A673 (cell line): Measurements from ENCODE around the gene TSPAN7. TPM values are rescaled to one million over a fixed set of nuclear protein-coding genes. Genes with fewer than 3 reads are reported as not detected.

Experiments
- BruUV-seq: library from RNA; stranded (reverse); fragments of 400-500 nt; replicated peaks from 2 replicates; lab custom pipeline; 2021; lab: Mats Ljungman, UMichigan
- CTCF ChIA-PET: fragments of 300-600 bp; sonication (Branson Sonifier 250); formaldehyde crosslinking; loops from one replicate; lab custom pipeline; 2022; ENCODE audit warnings: antibody characterized with exemption; lab: Charles Lee
- POLR2A ChIA-PET: fragments of 300-600 bp; sonication (Branson Sonifier 250); formaldehyde crosslinking; loops from one replicate; lab custom pipeline; 2022; ENCODE audit warnings: antibody characterized with exemption; ENCODE audit not compliant: low non-redundant PET; lab: Charles Lee
- DNase-seq: peaks from one replicate; pipeline ENCODE4 v3.0.0-alpha.2; 2015; ENCODE audit warnings: low spot score
- H3K27ac ChIP-seq: fragments of 200-600 bp; sonication (generic); 2 replicates; pipeline ENCODE4 v1.5.1; 2016; ENCODE audit warnings: mixed run types, low read depth, mild to moderate bottlenecking, mixed read lengths, antibody characterized with exemption, low read length; ENCODE audit not compliant: poor library complexity, severe bottlenecking
- H3K27me3 ChIP-seq: fragments of 200-600 bp; sonication (generic); replicated peaks from 2 replicates; pipeline ENCODE4 v1.6.1; 2017; ENCODE audit warnings: mixed run types, low read depth, mild to moderate bottlenecking, mixed read lengths, antibody characterized with exemption, low read length; ENCODE audit not compliant: insufficient read depth, poor library complexity
- H3K36me3 ChIP-seq: fragments of 200-600 bp; sonication (generic); 2 replicates; pipeline ENCODE4 v1.6.1; 2016; ENCODE audit warnings: mixed run types, mild to moderate bottlenecking, mixed read lengths, antibody characterized with exemption, low read length; ENCODE audit not compliant: insufficient read depth, poor library complexity, severe bottlenecking
- H3K4me1 ChIP-seq: fragments of 200-600 bp; sonication (generic); 2 replicates; pipeline ENCODE4 v1.6.1; 2017; ENCODE audit warnings: mixed run types, mild to moderate bottlenecking, mixed read lengths, antibody characterized with exemption, low read length; ENCODE audit not compliant: insufficient read depth, poor library complexity, severe bottlenecking
- H3K4me3 ChIP-seq: fragments of 200-600 bp; sonication (generic); 2 replicates; pipeline ENCODE4 v1.5.1; 2016; ENCODE audit warnings: low read depth, mixed run types, mild to moderate bottlenecking, mixed read lengths, low read length; ENCODE audit not compliant: poor library complexity, severe bottlenecking
- H3K9me3 ChIP-seq: fragments of 200-600 bp; sonication (generic); 2 replicates; pipeline ENCODE4 v1.6.1; 2016; ENCODE audit warnings: mixed run types, low read depth, mild to moderate bottlenecking, mixed read lengths, antibody characterized with exemption, low read length; ENCODE audit not compliant: poor library complexity, severe bottlenecking
- CTCF ChIP-seq: fragments of 300-800, 200-600 bp; sonication (generic); conservative IDR thresholded peaks from 2 replicates; pipeline ENCODE4 v1.5.1; 2017; ENCODE audit warnings: low read depth, mild to moderate bottlenecking, antibody characterized with exemption, low read length, moderate library complexity, mixed read lengths
- EZH2 ChIP-seq: fragments of 200-600 bp; sonication (generic); IDR thresholded peaks from 2 replicates; pipeline ENCODE4 v1.6.1; 2017; ENCODE audit warnings: borderline replicate concordance, low read depth, mild to moderate bottlenecking, mixed read lengths, antibody characterized with exemption, low read length; ENCODE audit not compliant: poor library complexity, severe bottlenecking
- intact Hi-C: fragments of 100-400 bp; cut with micrococcal nuclease; formaldehyde crosslinking; loops from one replicate; pipeline ENCODE4 v1.10.0; 2022; ENCODE audit not compliant: unreplicated experiment
- total RNA-seq: library from RNA; stranded (reverse); gene quantifications from 2 replicates; pipeline ENCODE4 v1.2.3, GENCODE V29; 2021

Gene TSPAN7
- total RNA-seq, 1 experiment from 2014 or later, result 0.26 TPM

- ChIA-PET CTCF (no interaction called here), POLR2A (no interaction called here)
- H3K4me3 ChIP-seq, result no peak overlapping the region
- BruUV-seq, result no TSS peak
- H3K27ac ChIP-seq, result no peak overlapping the region
- H3K9me3 ChIP-seq, result no peaks in the 10 kb centered on the region
- no peaks in the 10 kb centered on the region for H3K4me1 ChIP-seq
- no peaks in the 10 kb centered on the region for H3K27me3 ChIP-seq
- TF ChIP-seq EZH2 (no peak), CTCF (no peak)
- DNase-seq, result no peak
- intact Hi-C loops, result no loop called here
- no peaks in the 10 kb centered on the region for H3K36me3 ChIP-seq
These were observed 53.1 kb downstream of the TSPAN7 start for GRCh38 chrX:38614485-38614884.

GRCh38 chrX:38616904-38617303, 55.6 kb downstream of the TSPAN7 start:
- CTCF ChIA-PET, result no interaction called here
- POLR2A ChIA-PET, result no interaction called here
- Histone ChIP-seq H3K36me3 (no peaks in the 10 kb centered on the region), H3K9me3 (no peaks in the 10 kb centered on the region), H3K27me3 (peaks cover 10% of the 10 kb centered on the region), H3K4me3 (no peak overlapping the region), H3K4me1 (no peaks in the 10 kb centered on the region), H3K27ac (no peak overlapping the region)
- TF ChIP-seq CTCF (no peak), EZH2 (no peak)
- intact Hi-C loops, result no loop called here
- no TSS peak for BruUV-seq
- no peak for DNase-seq

- no peak for TF ChIP-seq EZH2
- no peak for TF ChIP-seq CTCF
- ChIA-PET POLR2A (no interaction called here), CTCF (no interaction called here)
- intact Hi-C loops, result no loop called here
- no peaks in the 10 kb centered on the region for H3K9me3 ChIP-seq
- no TSS peak for BruUV-seq
- peaks cover 14% of the 10 kb centered on the region for H3K27me3 ChIP-seq
- H3K36me3 ChIP-seq, result no peaks in the 10 kb centered on the region
- no peaks in the 10 kb centered on the region for H3K4me1 ChIP-seq
- DNase-seq, result no peak
- H3K27ac ChIP-seq, result no peak overlapping the region
- no peak overlapping the region for H3K4me3 ChIP-seq
These were observed 56.8 kb downstream of the TSPAN7 start for GRCh38 chrX:38618180-38618579.
